HPDE6-E6E7 (cell line): ENCODE measurements around the gene GYS1.

Experiments used
- DNase-seq: peaks from one replicate; pipeline ENCODE4 v3.0.0; 2011; ENCODE audit warnings: missing footprints; ENCODE audit errors: extremely low spot score

GYS1 gene

GRCh38 chr19:48988860-48989259 is 4.2 kb downstream of the GYS1 start:
- DNase-seq, result no peak

- no peak for DNase-seq
Observed at GRCh38 chr19:48988286-48988685, 4.8 kb downstream of the GYS1 start.

GRCh38 chr19:48987323-48987722 is 5.8 kb downstream of the GYS1 start:
- DNase-seq, result no peak

GRCh38 chr19:48986211-48986610 is 6.9 kb downstream of the GYS1 start:
- DNase-seq, result no peak

DNA sequence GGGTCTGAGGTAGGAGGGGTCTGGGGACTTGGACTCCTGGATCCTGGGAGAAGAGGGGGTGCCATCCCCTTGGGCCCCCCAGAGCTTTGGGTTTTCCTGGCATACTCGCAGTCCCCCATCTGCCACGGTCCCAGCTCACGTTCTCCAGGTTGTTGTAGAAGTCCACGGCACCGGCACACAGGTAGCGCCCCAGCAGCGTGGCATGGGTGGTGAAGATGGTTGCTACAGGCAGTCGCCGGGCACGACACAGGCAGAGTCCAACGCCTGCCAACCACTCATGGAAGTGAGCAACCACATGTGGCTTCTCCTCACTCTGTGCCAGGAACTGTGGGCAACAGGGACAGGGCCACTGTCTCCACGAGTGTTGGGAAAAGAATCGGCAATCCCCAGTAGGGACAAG is 7.4 kb downstream of the GYS1 start:
- no peak for DNase-seq

GRCh38 chr19:48982280-48982679 is 10.8 kb downstream of the GYS1 start:
- no peak for DNase-seq

- no peak for DNase-seq
Observed at GRCh38 chr19:48977061-48977460, 16.0 kb downstream of the GYS1 start.

GRCh38 chr19:48975947-48976847 is 16.9 kb downstream of the GYS1 start:
- DNase-seq, result no peak

DNA sequence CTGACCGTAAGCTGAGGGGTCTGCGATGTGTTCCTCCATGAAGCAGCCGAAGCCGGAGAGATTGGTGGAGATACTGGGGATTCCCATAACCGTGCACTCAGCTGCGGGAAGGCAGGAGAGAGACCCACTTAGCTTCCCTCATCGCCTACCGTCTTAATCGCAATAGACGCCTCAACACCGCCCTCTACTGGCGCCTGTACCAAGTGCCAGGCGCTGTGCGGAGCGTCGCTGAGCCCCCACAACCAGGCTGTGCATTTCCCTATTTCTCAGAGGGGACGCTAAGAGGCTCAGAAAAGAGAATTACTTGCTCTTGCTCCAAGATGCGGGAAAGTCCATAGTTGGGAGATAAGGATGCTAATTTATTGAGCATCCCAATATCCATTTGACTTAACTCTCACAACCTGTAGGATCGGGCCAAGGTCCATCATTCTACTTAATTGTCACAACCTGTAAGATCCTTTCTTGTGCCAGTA is 22.1 kb downstream of the GYS1 start:
- no peak for DNase-seq

DNA sequence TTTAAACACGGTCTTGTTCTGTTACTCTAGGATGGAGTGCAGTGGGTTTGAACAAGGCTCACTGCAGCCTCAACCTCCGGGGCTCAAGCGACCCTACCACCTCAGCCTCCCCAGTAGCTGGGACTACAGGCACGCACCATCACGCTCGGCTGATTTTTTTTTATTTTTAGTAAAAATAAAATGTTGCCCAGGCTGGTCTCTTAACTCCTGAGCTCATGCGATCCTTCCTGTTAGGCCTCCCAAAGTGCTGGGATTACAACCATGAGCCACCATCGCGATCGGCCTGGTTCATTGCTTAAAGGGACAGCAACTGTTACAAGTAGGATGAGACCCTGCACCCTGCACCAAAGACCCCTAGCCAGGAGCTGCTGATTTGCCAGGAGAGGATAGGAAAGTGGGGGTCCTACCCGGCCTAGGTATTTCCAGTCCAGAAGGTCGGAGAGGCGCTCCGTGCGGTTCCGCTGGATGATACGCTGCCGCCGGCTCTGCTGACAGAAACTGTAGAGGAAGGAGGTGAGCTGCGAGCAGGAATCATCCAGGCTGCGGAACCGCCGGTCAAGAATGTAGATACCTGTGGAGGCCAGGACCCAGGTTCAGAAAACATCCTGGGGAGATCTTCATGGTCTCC is 22.9 kb downstream of the GYS1 start:
- DNase-seq, result no peak

- no peak for DNase-seq
Observed at GRCh38 chr19:48969276-48970138, 23.6 kb downstream of the GYS1 start.

- no peak for DNase-seq
Observed at GRCh38 chr19:48968813-48969218, 24.3 kb downstream of the GYS1 start.

- DNase-seq, result no peak
Observed at GRCh38 chr19:48968179-48968661, 24.9 kb downstream of the GYS1 start.

DNA sequence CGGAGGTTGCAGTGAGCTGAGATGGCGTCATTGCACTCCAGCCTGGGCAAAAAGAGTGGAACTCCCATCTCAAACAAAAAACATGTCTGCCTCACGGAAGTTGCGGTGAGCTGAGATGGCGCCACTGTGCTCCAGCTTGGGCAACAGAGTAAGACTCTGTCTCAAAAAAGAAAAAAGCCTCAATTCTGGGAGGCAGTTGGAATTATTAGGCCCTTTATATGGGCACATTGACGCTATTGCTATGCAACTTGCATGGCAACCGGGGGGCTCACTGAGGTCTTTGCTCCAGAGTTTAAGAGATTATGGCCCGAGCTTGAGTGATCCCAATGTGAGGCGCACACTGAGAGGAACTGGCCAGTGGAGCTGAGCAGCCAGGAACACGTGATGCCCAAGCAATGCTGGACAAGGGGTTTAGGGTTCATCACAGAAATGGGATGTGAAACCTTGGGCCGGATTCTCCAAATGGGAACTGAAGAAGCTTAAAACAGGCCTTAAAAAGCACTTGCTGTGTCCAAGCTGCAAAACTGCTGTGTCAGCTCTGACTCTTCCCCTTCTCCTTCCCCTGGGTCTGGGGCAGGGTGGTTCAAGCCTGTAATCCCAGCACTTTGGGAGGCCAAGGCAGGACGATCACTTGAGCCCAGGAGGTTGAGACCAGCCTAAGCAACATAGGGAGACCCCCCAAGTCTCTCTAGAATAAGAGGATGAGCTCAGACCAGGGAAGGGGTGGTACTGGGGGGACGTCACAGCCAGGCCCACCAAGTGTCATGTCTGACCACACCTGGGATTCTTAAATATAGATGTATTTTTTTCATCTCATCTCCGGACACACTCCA is 25.5 kb downstream of the GYS1 start:
- DNase-seq, result no peak

DNA sequence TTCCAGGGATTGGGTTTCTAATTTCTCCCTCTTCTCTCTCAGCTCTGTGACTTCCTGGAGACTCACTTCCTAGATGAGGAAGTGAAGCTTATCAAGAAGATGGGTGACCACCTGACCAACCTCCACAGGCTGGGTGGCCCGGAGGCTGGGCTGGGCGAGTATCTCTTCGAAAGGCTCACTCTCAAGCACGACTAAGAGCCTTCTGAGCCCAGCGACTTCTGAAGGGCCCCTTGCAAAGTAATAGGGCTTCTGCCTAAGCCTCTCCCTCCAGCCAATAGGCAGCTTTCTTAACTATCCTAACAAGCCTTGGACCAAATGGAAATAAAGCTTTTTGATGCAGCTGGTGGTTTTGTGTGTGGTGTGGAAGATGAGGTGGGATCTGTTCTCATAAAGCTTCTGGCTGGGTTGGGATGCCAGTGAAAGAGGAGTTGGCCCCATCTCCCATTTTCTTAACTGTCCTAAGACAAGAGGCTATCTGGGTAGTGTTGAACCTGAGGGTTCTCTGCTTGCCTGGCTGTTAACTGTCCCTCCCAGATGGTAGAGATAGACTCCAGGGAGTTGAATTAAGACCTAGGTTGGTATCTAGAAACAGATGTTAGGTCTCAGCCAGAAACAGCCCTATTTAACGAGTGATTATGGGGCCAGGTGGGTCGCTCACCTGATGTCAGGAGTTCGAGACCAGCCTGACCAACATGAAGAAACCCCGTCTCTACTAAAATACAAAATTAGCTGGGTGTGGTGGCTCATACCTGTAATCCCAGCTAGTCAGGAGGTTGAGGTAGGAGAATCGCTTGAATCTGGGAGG is 26.4 kb downstream of the GYS1 start:
- no peak for DNase-seq

GRCh38 chr19:48965806-48966540 is 27.1 kb downstream of the GYS1 start:
- DNase-seq, result no peak

DNA sequence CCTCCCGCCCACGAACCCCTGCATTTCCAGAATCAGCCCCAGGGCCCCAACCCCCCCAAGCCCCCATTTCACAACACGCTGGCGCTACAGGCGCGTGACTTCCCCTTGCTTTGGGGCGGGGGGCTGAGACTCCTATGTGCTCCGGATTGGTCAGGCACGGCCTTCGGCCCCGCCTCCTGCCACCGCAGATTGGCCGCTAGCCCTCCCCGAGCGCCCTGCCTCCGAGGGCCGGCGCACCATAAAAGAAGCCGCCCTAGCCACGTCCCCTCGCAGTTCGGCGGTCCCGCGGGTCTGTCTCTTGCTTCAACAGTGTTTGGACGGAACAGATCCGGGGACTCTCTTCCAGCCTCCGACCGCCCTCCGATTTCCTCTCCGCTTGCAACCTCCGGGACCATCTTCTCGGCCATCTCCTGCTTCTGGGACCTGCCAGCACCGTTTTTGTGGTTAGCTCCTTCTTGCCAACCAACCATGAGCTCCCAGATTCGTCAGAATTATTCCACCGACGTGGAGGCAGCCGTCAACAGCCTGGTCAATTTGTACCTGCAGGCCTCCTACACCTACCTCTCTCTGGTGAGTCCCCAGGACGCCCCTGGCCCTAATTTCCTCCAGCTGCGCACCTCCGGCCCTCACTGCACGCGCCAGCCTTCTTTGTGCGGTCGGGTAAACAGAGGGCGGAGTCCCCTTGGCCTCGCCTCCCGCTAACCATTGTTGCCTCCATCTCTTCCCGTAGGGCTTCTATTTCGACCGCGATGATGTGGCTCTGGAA is 27.9 kb downstream of the GYS1 start, which contains the start of gene FTL:
Gene FTL (plus strand): TSS at position 270 of the 766 bp plus-strand sequence. CDS start 199 bp downstream, at position 469.
- DNase-seq, result peak; percentile 93

GRCh38 chr19:48964205-48965039 is 28.7 kb downstream of the GYS1 start:
- no peak for DNase-seq
